ENCODE results near the gene ZNF692. TPM values are rescaled to one million over a fixed set of nuclear protein-coding genes. Genes with fewer than 3 reads are reported as not detected.

Gene ZNF692
- total and polyA plus RNA-seq, 2 of the 13 experiments (the other 11 are each of a cell fraction or from before 2014, with no cell fraction given): 27.3 to 45.8 TPM

GRCh38 chr1:248873409-248873992, 14.6 kb upstream of the ZNF692 start (continued):
- peak; percentile 81 for TF ChIP-seq HNRNPLL (IDR thresholded peaks at IDR 0.05; ENCODE audit: low read depth, low read length, poor library complexity, severe bottlenecking)
- peak; percentile 59; the same call in 1 of the 2 replicates for TF ChIP-seq ZSCAN9 (CRISPR knock-in tag; IDR thresholded peaks at IDR 0.05; ENCODE audit: borderline replicate concordance)
- TF ChIP-seq E2F2 (CRISPR knock-in tag; IDR thresholded peaks at IDR 0.05; ENCODE audit: borderline replicate concordance): no peak
- peak; percentile 40; the same call in 1 of the 2 replicates for TF ChIP-seq ZNF232 (CRISPR knock-in tag; IDR thresholded peaks at IDR 0.05; ENCODE audit: borderline replicate concordance)
- TF ChIP-seq ZNF460 (CRISPR knock-in tag; IDR thresholded peaks at IDR 0.05; ENCODE audit: borderline replicate concordance): no peak; the same call in 1 of the 2 replicates
- TF ChIP-seq ZNF558 (CRISPR knock-in tag; IDR thresholded peaks at IDR 0.05; ENCODE audit: borderline replicate concordance): no peak; the same call in 1 of the 2 replicates
- TF ChIP-seq ZNF101 (CRISPR knock-in tag; IDR thresholded peaks at IDR 0.05; ENCODE audit: borderline replicate concordance, low read depth): no peak
- peak; percentile 31; the same call in 1 of the 2 replicates for TF ChIP-seq KDM5A (IDR thresholded peaks at IDR 0.05; ENCODE audit: borderline replicate concordance, low read length)
- no peak; the same call in 1 of the 2 replicates for TF ChIP-seq MED13 (CRISPR knock-in tag; IDR thresholded peaks at IDR 0.05)
- TF ChIP-seq MXD4 (CRISPR knock-in tag; IDR thresholded peaks at IDR 0.05): peak; percentile 56; the same call in 1 of the 2 replicates
- no peak for TF ChIP-seq ARID5B (CRISPR knock-in tag; IDR thresholded peaks at IDR 0.05)
- no peak for TF ChIP-seq TGIF2 (CRISPR knock-in tag; IDR thresholded peaks at IDR 0.05)
- TF ChIP-seq ZNF441 (CRISPR knock-in tag; IDR thresholded peaks at IDR 0.05; ENCODE audit: borderline replicate concordance): peak; percentile 46; the same call in 1 of the 2 replicates
- TF ChIP-seq SIN3A (IDR thresholded peaks at IDR 0.05; ENCODE audit: borderline replicate concordance, low read depth, low read length): no peak
- TF ChIP-seq FOXK1 (CRISPR knock-in tag; IDR thresholded peaks at IDR 0.05; ENCODE audit: borderline replicate concordance, low read depth): peak; percentile 75
- no peak for TF ChIP-seq ATRX (CRISPR knock-in tag; IDR thresholded peaks at IDR 0.05; ENCODE audit: borderline replicate concordance)
- TF ChIP-seq NFIB (CRISPR knock-in tag; IDR thresholded peaks at IDR 0.05; ENCODE audit: borderline replicate concordance): no peak
- peak; percentile 63 for TF ChIP-seq PRDM15 (CRISPR knock-in tag; IDR thresholded peaks at IDR 0.05)
- TF ChIP-seq, protein P1, sequence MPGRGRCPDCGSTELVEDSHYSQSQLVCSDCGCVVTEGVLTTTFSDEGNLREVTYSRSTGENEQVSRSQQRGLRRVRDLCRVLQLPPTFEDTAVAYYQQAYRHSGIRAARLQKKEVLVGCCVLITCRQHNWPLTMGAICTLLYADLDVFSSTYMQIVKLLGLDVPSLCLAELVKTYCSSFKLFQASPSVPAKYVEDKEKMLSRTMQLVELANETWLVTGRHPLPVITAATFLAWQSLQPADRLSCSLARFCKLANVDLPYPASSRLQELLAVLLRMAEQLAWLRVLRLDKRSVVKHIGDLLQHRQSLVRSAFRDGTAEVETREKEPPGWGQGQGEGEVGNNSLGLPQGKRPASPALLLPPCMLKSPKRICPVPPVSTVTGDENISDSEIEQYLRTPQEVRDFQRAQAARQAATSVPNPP (CRISPR knock-in tag; IDR thresholded peaks at IDR 0.05): no peak; the same call in 1 of the 2 replicates
- no peak for TF ChIP-seq ZNF44 (CRISPR knock-in tag; IDR thresholded peaks at IDR 0.05)

All from HepG2 (cell line).